LHCN-M2 (cell line): Measurements from ENCODE around the gene PRR14. TPM values are rescaled to one million over a fixed set of nuclear protein-coding genes. Genes with fewer than 3 reads are reported as not detected.
"Not testable (repeated sequence)": the region's sequence is repeated elsewhere in the genome, so short reads cannot be mapped to it uniquely, and the experiment has no call there.

Source experiments
- DNase-seq: peaks from one replicate; pipeline ENCODE4 v3.0.0-alpha.2; 2012; ENCODE audit warnings: low read depth
- total RNA-seq: library from RNA; depleted of rRNA; stranded (reverse); fragments of >200 nt; gene quantifications from 2 replicates; pipeline ENCODE4 v1.2.3, GENCODE V29; 2014; rRNA removed

Gene PRR14
- total RNA-seq, 1 experiment from 2014 or later: 12.7 TPM

GRCh38 chr16:30688701-30689100 is 37.9 kb downstream of the PRR14 start:
- DNase-seq: no peak

- no peak for DNase-seq
These were observed 41.1 kb downstream of the PRR14 start for GRCh38 chr16:30691907-30692306.

- DNase-seq: no peak
These were observed 41.8 kb downstream of the PRR14 start for GRCh38 chr16:30692396-30693064.

- no peak for DNase-seq
These were observed 44.4 kb downstream of the PRR14 start for GRCh38 chr16:30694926-30695693.

GRCh38 chr16:30696646-30697045 is 45.9 kb downstream of the PRR14 start:
- not testable (repeated sequence) for DNase-seq

- no peak for DNase-seq
These were observed 46.7 kb downstream of the PRR14 start for GRCh38 chr16:30697264-30698138.

- DNase-seq: peak; percentile 96
These were observed 47.5 kb downstream of the PRR14 start for GRCh38 chr16:30698139-30698815.

GRCh38 chr16:30698816-30699614 is 48.3 kb downstream of the PRR14 start, which contains the start of gene SRCAP:
TSS of gene SRCAP (plus strand) at chr16:30699171. CDS start at chr16:30700825, 1,654 bp downstream.
- DNase-seq: peak; percentile 78

GRCh38 chr16:30699615-30700099 is 48.9 kb downstream of the PRR14 start:
- DNase-seq: no peak

GRCh38 chr16:30700491-30700890 is 49.7 kb downstream of the PRR14 start:
- DNase-seq: no peak

GRCh38 chr16:30700971-30701370 is 50.2 kb downstream of the PRR14 start:
- no peak for DNase-seq

- DNase-seq: not testable (repeated sequence)
These were observed 52.3 kb downstream of the PRR14 start for GRCh38 chr16:30703071-30703470.

GRCh38 chr16:30703971-30704370 is 53.2 kb downstream of the PRR14 start:
- no peak for DNase-seq

Other genes with a start within 250 kb of the PRR14 start
- 19.7 and 19.9 TPM in 2 replicates for gene ZNF771, start 243.4 kb upstream of the PRR14 start, total RNA-seq
- gene DCTPP1, start 220.9 kb upstream of the PRR14 start, total RNA-seq: 31.7 and 33.6 TPM in 2 replicates
- gene SEPHS2, start 205.1 kb upstream of the PRR14 start, total RNA-seq: 5.1 and 10.0 TPM in 2 replicates
- not detected in 2 replicates for gene ITGAL, start 178.2 kb upstream of the PRR14 start, total RNA-seq
- 36.7 and 40.6 TPM in 2 replicates for gene ZNF768, start 124.4 kb upstream of the PRR14 start, total RNA-seq
- 13.3 TPM in 2 replicates for gene ZNF747, start 116.1 kb upstream of the PRR14 start, total RNA-seq
- gene ZNF764, start 92.6 kb upstream of the PRR14 start, total RNA-seq: 7.8 and 9.6 TPM in 2 replicates
- gene ZNF688, start 79.2 kb upstream of the PRR14 start, total RNA-seq: 11.9 and 16.2 TPM in 2 replicates
- gene ZNF785, start 65.3 kb upstream of the PRR14 start, total RNA-seq: 8.5 and 9.6 TPM in 2 replicates
- gene ZNF689, start 40.6 kb upstream of the PRR14 start, total RNA-seq: 8.7 and 12.5 TPM in 2 replicates
- gene FBRS, start 7.5 kb downstream of the PRR14 start, total RNA-seq: 20.1 and 23.0 TPM in 2 replicates
- gene SRCAP, start 48.2 kb downstream of the PRR14 start, total RNA-seq: 10.3 and 16.1 TPM in 2 replicates
- 39.8 and 42.3 TPM in 2 replicates for gene PHKG2, start 97.5 kb downstream of the PRR14 start, total RNA-seq
- gene CFAP119, start 111.1 kb downstream of the PRR14 start, total RNA-seq: 4.0 and 5.1 TPM in 2 replicates
- 102 and 105 TPM in 2 replicates for gene RNF40, start 111.4 kb downstream of the PRR14 start, total RNA-seq
- gene ZNF629, start 136.2 kb downstream of the PRR14 start, total RNA-seq: 20.8 and 21.0 TPM in 2 replicates
- gene BCL7C, start 243.1 kb downstream of the PRR14 start, total RNA-seq: 71.5 and 74.5 TPM in 2 replicates
- gene CTF1, start 245.7 kb downstream of the PRR14 start, total RNA-seq: 2.5 and 4.1 TPM in 2 replicates